ENCODE results near the gene FNDC5. TPM values are rescaled to one million over a fixed set of nuclear protein-coding genes. Genes with fewer than 3 reads are reported as not detected.

The FNDC5 gene
- total and polyA plus RNA-seq, 2 experiments from 2014 or later = 9.0 to 11.2 TPM

DNA sequence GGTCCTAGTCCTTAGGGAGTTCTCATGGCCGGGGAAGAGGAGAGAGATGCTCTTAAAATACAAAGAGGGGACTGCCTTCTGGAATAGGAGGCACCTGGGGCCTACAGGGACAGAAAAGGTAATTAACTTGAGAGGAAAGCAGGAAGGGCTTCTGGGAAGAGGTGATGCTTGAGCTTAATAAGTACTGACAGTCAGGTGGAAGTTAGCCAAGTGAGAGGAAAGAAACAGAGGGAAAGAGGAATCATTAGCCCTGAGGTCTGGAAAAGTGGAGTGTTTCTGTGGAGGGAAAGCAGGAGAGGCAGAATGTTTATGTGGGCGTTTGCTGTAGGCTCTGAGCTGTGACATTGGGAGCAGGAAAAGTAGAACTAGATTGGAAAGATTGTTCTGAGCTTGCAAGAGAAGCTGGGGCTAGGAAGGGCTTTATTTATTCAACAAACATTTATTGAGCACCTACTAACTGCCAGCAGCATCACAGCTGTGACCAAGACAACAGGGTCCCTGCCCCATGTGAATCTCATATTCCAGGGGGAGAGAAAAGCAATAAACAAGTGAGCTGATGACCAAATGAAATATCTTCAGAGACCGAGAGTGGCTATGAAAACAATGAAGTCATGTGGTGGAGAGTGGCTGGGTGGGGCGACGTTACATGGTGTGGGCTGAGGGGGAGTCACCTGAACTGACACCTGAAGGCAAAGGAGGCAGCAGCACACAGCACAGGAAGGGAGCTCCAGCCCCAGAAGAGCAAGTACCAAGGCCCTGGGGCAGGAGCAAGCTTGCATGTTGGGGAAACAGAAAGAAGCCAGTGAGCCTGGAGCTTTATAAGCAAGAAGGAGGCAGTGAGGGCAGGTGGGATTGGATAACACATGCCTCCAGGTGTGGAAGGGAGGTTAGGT lies 4.4 kb upstream of the FNDC5 start:
- H3K27ac ChIP-seq = no peak overlapping the region
- H3K36me3 ChIP-seq (replicated peaks; ENCODE audit: insufficient read depth, low read depth) = no peaks in the 10 kb centered on the region
- H3K4me2 ChIP-seq = no peak overlapping the region
- H3K27me3 ChIP-seq = peaks cover 21% of the 10 kb centered on the region
- H4K20me1 ChIP-seq (ENCODE audit: insufficient read depth, poor library complexity, severe bottlenecking) = no peaks in the 10 kb centered on the region
- H3K79me2 ChIP-seq = no peaks in the 10 kb centered on the region
- no peaks in the 10 kb centered on the region for H3K9me3 ChIP-seq (ENCODE audit: low read depth)
- DNase-seq (ENCODE audit: low spot score) = no peak
- H3K9me2 ChIP-seq (replicated peaks; ENCODE audit: insufficient read depth) = no peaks in the 10 kb centered on the region
- WGBS (ENCODE audit: low lambda C conversion rate, missing lambda C conversion rate) = 69% methylated on average over 5 of the region's 5 CpGs
- H3K4me3 ChIP-seq = no peak overlapping the region
- H3K4me1 ChIP-seq (ENCODE audit: insufficient read depth) = peaks cover 6% of the 10 kb centered on the region
- TF ChIP-seq EZH2 (IDR thresholded peaks at IDR 0.05; ENCODE audit: borderline replicate concordance) = no peak
- no peak for TF ChIP-seq EZH2phosphoT487 (IDR thresholded peaks at IDR 0.05; ENCODE audit: low read depth, severe bottlenecking, unreplicated experiment)
- TF ChIP-seq, protein P1, sequence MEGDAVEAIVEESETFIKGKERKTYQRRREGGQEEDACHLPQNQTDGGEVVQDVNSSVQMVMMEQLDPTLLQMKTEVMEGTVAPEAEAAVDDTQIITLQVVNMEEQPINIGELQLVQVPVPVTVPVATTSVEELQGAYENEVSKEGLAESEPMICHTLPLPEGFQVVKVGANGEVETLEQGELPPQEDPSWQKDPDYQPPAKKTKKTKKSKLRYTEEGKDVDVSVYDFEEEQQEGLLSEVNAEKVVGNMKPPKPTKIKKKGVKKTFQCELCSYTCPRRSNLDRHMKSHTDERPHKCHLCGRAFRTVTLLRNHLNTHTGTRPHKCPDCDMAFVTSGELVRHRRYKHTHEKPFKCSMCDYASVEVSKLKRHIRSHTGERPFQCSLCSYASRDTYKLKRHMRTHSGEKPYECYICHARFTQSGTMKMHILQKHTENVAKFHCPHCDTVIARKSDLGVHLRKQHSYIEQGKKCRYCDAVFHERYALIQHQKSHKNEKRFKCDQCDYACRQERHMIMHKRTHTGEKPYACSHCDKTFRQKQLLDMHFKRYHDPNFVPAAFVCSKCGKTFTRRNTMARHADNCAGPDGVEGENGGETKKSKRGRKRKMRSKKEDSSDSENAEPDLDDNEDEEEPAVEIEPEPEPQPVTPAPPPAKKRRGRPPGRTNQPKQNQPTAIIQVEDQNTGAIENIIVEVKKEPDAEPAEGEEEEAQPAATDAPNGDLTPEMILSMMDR (IDR thresholded peaks at IDR 0.05; ENCODE audit: poor library complexity) = no peak
- no peak overlapping the region for H2AFZ ChIP-seq

GRCh38 chr1:32873484-32873883 lies 2.8 kb upstream of the FNDC5 start:
- Histone ChIP-seq H3K4me1 (ENCODE audit: insufficient read depth) (peaks cover 11% of the 10 kb centered on the region), H3K4me2 (no peak overlapping the region)
- WGBS (ENCODE audit: low lambda C conversion rate, missing lambda C conversion rate) = 90% methylated on average over 5 of the region's 5 CpGs

GRCh38 chr1:32872192-32872460 lies 1.4 kb upstream of the FNDC5 start:
- Histone ChIP-seq H2AFZ (no peak overlapping the region), H3K4me2 (peak overlapping the region; percentile 87), H3K4me3 (no peak overlapping the region), H4K20me1 (ENCODE audit: insufficient read depth, poor library complexity, severe bottlenecking) (no peaks in the 10 kb centered on the region), H3K9me3 (ENCODE audit: low read depth) (no peaks in the 10 kb centered on the region), H3K79me2 (no peaks in the 10 kb centered on the region), H3K27ac (no peak overlapping the region), H3K9me2 (replicated peaks; ENCODE audit: insufficient read depth) (no peaks in the 10 kb centered on the region), H3K36me3 (replicated peaks; ENCODE audit: insufficient read depth, low read depth) (no peaks in the 10 kb centered on the region), H3K4me1 (ENCODE audit: insufficient read depth) (peaks cover 11% of the 10 kb centered on the region), H3K27me3 (peaks cover 27% of the 10 kb centered on the region)
- TF ChIP-seq, protein P1 (IDR thresholded peaks at IDR 0.05; ENCODE audit: poor library complexity) = no peak
- no peak for TF ChIP-seq EZH2phosphoT487 (IDR thresholded peaks at IDR 0.05; ENCODE audit: low read depth, severe bottlenecking, unreplicated experiment)
- TF ChIP-seq EZH2 (IDR thresholded peaks at IDR 0.05; ENCODE audit: borderline replicate concordance) = no peak
- DNase-seq (ENCODE audit: low spot score) = no peak
- 69% methylated on average over 3 of the region's 7 CpGs for WGBS (ENCODE audit: low lambda C conversion rate, missing lambda C conversion rate)

More at GRCh38 chr1:32873484-32873883, 2.8 kb upstream of the FNDC5 start:
- no peak overlapping the region for H2AFZ ChIP-seq
- no peaks in the 10 kb centered on the region for H3K79me2 ChIP-seq
- no peak for DNase-seq (ENCODE audit: low spot score)
- H3K9me2 ChIP-seq (replicated peaks; ENCODE audit: insufficient read depth) = no peaks in the 10 kb centered on the region
- H4K20me1 ChIP-seq (ENCODE audit: insufficient read depth, poor library complexity, severe bottlenecking) = no peaks in the 10 kb centered on the region
- TF ChIP-seq EZH2 (IDR thresholded peaks at IDR 0.05; ENCODE audit: borderline replicate concordance) (no peak), EZH2phosphoT487 (IDR thresholded peaks at IDR 0.05; ENCODE audit: low read depth, severe bottlenecking, unreplicated experiment) (no peak)
- TF ChIP-seq, protein P1 (IDR thresholded peaks at IDR 0.05; ENCODE audit: poor library complexity) = no peak
- no peaks in the 10 kb centered on the region for H3K36me3 ChIP-seq (replicated peaks; ENCODE audit: insufficient read depth, low read depth)
- no peak overlapping the region for H3K27ac ChIP-seq
- H3K27me3 ChIP-seq = peaks cover 27% of the 10 kb centered on the region
- no peaks in the 10 kb centered on the region for H3K9me3 ChIP-seq (ENCODE audit: low read depth)
- H3K4me3 ChIP-seq = no peak overlapping the region
